GM12878 (cell line): Measurements from ENCODE around the gene RAB21.

Source experiments
- NFYB ChIP-seq: IDR thresholded peaks from 2 replicates; pipeline ENCODE4 v1.6.1; 2011; ENCODE audit warnings: low read depth, mild to moderate bottlenecking, low read length, improper control_type of control experiment, moderate library complexity; ENCODE audit not compliant: insufficient read depth
- POLR2AphosphoS2 ChIP-seq: IDR thresholded peaks from 2 replicates; pipeline ENCODE4 v1.6.1; 2011; ENCODE audit warnings: low read depth, mild to moderate bottlenecking, low read length, improper control_type of control experiment, moderate library complexity
- RAD21 ChIP-seq: IDR thresholded peaks from 2 replicates; pipeline ENCODE4 v1.6.1; 2011; ENCODE audit warnings: mild to moderate bottlenecking, low read depth, low read length, moderate library complexity; ENCODE audit not compliant: insufficient read depth
- ZSCAN29 ChIP-seq: fragments of 450-650 bp; IDR thresholded peaks from 2 replicates; pipeline ENCODE4 v1.6.1; 2017; ENCODE audit warnings: mild to moderate bottlenecking, moderate library complexity

DNA sequence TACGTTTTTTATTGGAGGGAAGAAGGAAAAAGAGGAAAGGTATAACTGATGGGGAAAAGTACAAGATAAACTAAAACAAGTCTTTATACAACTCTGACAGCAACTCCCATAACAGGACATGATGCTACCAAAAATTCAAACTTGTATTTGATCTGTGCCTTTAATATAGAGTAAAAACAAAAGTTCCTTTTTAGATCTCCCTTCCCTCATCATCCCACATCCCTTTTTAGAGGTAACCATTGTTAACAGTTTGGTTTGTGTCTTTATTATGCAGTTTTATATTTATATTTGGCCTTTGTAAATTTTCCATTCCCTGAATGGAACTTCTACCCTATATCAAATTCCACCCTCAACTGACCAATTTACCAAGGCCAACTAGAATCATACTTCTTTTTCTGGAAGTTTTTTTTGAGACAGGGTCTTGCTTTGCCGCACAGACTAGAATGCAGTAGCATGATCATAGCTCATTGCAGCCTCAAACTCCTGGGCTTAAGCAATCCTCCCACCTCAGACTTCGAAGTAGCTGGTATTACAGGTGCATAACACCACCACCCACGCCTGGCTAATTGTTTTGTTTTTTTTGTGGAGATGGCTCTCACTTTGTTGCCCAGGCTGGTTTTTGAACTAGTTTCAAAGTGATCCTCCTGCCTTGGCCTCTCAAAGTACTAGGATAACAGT lies 36.9 kb downstream of the RAB21 start:
- no peak for TF ChIP-seq POLR2AphosphoS2
- no peak for TF ChIP-seq NFYB
- TF ChIP-seq RAD21: no peak
- no peak for TF ChIP-seq ZSCAN29
